Keratinocyte (primary cell): Measurements from ENCODE around the gene SNRK.

Experiments used
- CTCF ChIP-seq, 3 experiments: IDR thresholded peaks in 1 of 3; conservative IDR thresholded peaks in 1 of 3; optimal IDR thresholded peaks in 1 of 3; 2 replicates in 2 of 3; 3 replicates in 1 of 3; pipeline versions ENCODE3 to v1.5.1; 2011; ENCODE audit warnings: low read length in 3 of 3, mild to moderate bottlenecking in 3 of 3, moderate library complexity in 2 of 3, control low read depth in 1 of 3, inconsistent platforms in 1 of 3; ENCODE audit not compliant: insufficient read depth in 2 of 3; ENCODE audit errors: extremely low read depth in 1 of 3
- EZH2 ChIP-seq: IDR thresholded peaks from one replicate; pipeline ENCODE4 v1.6.1; 2012; ENCODE audit warnings: inconsistent platforms, mild to moderate bottlenecking, low read length, moderate library complexity

- TF ChIP-seq CTCF (optimal IDR thresholded peaks at IDR 0.05 in 1 of 3, IDR thresholded peaks at IDR 0.05 in 1 of 3, conservative IDR thresholded peaks at IDR 0.05 in 1 of 3; ENCODE audit: extremely low read depth in 1 of 3, insufficient read depth in 2 of 3, low read length in 3 of 3), result no peak
- TF ChIP-seq EZH2, result no peak
Measured at GRCh38 chr3:43366885-43367284, 80.5 kb downstream of the SNRK start.
